ENCODE data around the gene AMN1. TPM values are rescaled to one million over a fixed set of nuclear protein-coding genes. Genes with fewer than 3 reads are reported as not detected.
A peak's percentile ranks its signal among the peaks of the same experiment; 100 is the strongest.

AMN1 gene
- total and polyA plus RNA-seq, 2 of the 13 experiments (the other 11 are each of a cell fraction or from before 2014, with no cell fraction given) = 7.5 to 26.5 TPM

GRCh38 chr12:31714406-31715271 lies 14.2 kb downstream of the AMN1 start (continued):
- TF ChIP-seq RARG (CRISPR knock-in tag; IDR thresholded peaks at IDR 0.05; ENCODE audit: low read depth) = no peak
- no peak for TF ChIP-seq ZNF567 (CRISPR knock-in tag; IDR thresholded peaks at IDR 0.05; ENCODE audit: borderline replicate concordance)
- TF ChIP-seq ISL2 (CRISPR knock-in tag; IDR thresholded peaks at IDR 0.05) = no peak
- TF ChIP-seq TAF15 (IDR thresholded peaks at IDR 0.05; ENCODE audit: low read depth, low read length, poor library complexity, severe bottlenecking) = no peak
- TF ChIP-seq ZNF407 (CRISPR knock-in tag; IDR thresholded peaks at IDR 0.05; ENCODE audit: not compliant biosample characterization) = no peak
- TF ChIP-seq ZNF280D (CRISPR knock-in tag; IDR thresholded peaks at IDR 0.05) = no peak
- TF ChIP-seq HOMEZ (CRISPR knock-in tag; IDR thresholded peaks at IDR 0.05; ENCODE audit: low read depth) = no peak
- TF ChIP-seq CHCHD3 (CRISPR knock-in tag; IDR thresholded peaks at IDR 0.05) = no peak
- TF ChIP-seq ZNF563 (CRISPR knock-in tag; IDR thresholded peaks at IDR 0.05) = no peak
- TF ChIP-seq ZNF414 (CRISPR knock-in tag; IDR thresholded peaks at IDR 0.05) = no peak
- TF ChIP-seq ZNF512 (CRISPR knock-in tag; IDR thresholded peaks at IDR 0.05) = no peak
- TF ChIP-seq DMAP1 (CRISPR knock-in tag; IDR thresholded peaks at IDR 0.05) = no peak
- 0 out of 2 replicates have a peak, but pooled peaks have one; percentile 22 for TF ChIP-seq SAP130 (CRISPR knock-in tag; IDR thresholded peaks at IDR 0.05; ENCODE audit: low read depth)

Measured in HepG2 (cell line).